Lower lobe of right lung (tissue), 2 donors: ENCODE measurements around the gene SHISAL2A. TPM values are rescaled to one million over a fixed set of nuclear protein-coding genes. Genes with fewer than 3 reads are reported as not detected.

Source experiments
- ATAC-seq, 2 donors: fragments of 200-7000 bp; cut with Tn5 transposase; one replicate each; pipeline ENCODE4 v1.9.1; 2020 to 2022; ENCODE audit warnings: mild to moderate bottlenecking in 2 of 2, moderate library complexity in 2 of 2
- DNase-seq: peaks from one replicate; pipeline ENCODE4 v3.0.0-alpha.2; 2020
- H3K27ac ChIP-seq: fragments of 200-600 bp; one replicate; pipeline ENCODE4 v1.8.0; 2022
- H3K27me3 ChIP-seq: fragments of 200-600 bp; one replicate; pipeline ENCODE4 v1.8.0; 2022; ENCODE audit warnings: low read depth
- H3K36me3 ChIP-seq: fragments of 200-600 bp; one replicate; pipeline ENCODE4 v1.8.0; 2022; ENCODE audit warnings: mild to moderate bottlenecking
- H3K4me1 ChIP-seq: fragments of 200-600 bp; one replicate; pipeline ENCODE4 v1.8.0; 2022
- H3K4me3 ChIP-seq: fragments of 200-600 bp; one replicate; pipeline ENCODE4 v1.8.0; 2022; ENCODE audit warnings: mild to moderate bottlenecking
- H3K9me3 ChIP-seq: fragments of 200-600 bp; one replicate; pipeline ENCODE4 v1.8.0; 2022
- intact Hi-C: fragments of 100-400 bp; cut with DNase I; formaldehyde crosslinking; loops from one replicate; pipeline ENCODE4 v1.11.0; 2022
- total RNA-seq: library from RNA; stranded (reverse); fragmentation: NEBNext Ultra II Directional; extraction: Animal tissue kit (Norgen Biotek cat#: 25700); gene quantifications from one replicate; pipeline ENCODE4 v1.2.1, GENCODE V29; 2021
- TF ChIP-seq, protein P1 (sequence below): fragments of 200-600 bp; IDR thresholded peaks from one replicate; pipeline ENCODE4 v1.8.0; 2022; ENCODE audit warnings: antibody characterized with exemption, mild to moderate bottlenecking
- donor health status: DM: no; HTN: yes; CAD: no; lungs with severe emphysema.

SHISAL2A gene
- total RNA-seq, 1 donor from 2014 or later: 1.6 TPM

DNA sequence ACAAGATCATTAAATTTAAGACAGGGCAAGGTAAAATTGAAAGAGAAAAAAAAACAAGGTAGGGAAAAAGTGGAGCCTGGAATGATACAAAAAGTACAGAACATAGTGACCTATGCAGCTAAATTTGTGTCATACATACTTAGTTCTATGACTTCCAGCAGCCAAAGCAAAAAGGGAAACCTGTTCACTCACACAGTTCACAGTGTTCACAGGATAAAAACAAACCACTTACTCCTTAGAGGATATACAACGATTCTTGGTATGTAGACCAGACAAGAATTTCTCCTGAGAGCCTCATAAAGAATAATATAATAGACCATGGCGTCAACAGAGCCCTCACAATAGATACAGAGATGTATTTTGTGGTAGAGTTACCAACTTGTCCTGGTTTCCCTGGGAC is 37.6 kb downstream of the SHISAL2A start:
- H3K4me3 ChIP-seq: no peak overlapping the region
- peak in 1 of 2 donors; percentile 18 for ATAC-seq
- no peaks in the 10 kb centered on the region for H3K4me1 ChIP-seq
- intact Hi-C loops: no loop called here
- H3K36me3 ChIP-seq: no peaks in the 10 kb centered on the region
- no peak for DNase-seq
- H3K27me3 ChIP-seq: no peaks in the 10 kb centered on the region
- no peak overlapping the region for H3K27ac ChIP-seq
- H3K9me3 ChIP-seq: no peaks in the 10 kb centered on the region
- TF ChIP-seq, protein P1, sequence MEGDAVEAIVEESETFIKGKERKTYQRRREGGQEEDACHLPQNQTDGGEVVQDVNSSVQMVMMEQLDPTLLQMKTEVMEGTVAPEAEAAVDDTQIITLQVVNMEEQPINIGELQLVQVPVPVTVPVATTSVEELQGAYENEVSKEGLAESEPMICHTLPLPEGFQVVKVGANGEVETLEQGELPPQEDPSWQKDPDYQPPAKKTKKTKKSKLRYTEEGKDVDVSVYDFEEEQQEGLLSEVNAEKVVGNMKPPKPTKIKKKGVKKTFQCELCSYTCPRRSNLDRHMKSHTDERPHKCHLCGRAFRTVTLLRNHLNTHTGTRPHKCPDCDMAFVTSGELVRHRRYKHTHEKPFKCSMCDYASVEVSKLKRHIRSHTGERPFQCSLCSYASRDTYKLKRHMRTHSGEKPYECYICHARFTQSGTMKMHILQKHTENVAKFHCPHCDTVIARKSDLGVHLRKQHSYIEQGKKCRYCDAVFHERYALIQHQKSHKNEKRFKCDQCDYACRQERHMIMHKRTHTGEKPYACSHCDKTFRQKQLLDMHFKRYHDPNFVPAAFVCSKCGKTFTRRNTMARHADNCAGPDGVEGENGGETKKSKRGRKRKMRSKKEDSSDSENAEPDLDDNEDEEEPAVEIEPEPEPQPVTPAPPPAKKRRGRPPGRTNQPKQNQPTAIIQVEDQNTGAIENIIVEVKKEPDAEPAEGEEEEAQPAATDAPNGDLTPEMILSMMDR: no peak

- Histone ChIP-seq H3K36me3 (no peaks in the 10 kb centered on the region), H3K9me3 (no peaks in the 10 kb centered on the region), H3K27me3 (no peaks in the 10 kb centered on the region), H3K4me1 (peaks cover 12% of the 10 kb centered on the region), H3K27ac (no peak overlapping the region), H3K4me3 (no peak overlapping the region)
- DNase-seq: no peak
- TF ChIP-seq, protein P1: no peak
- intact Hi-C loops: no loop called here
- ATAC-seq: no peak
Measured at GRCh38 chr1:52672946-52673345, 40.0 kb downstream of the SHISAL2A start.

- DNase-seq (no peak), ATAC-seq (no peak)
- Histone ChIP-seq H3K9me3 (no peaks in the 10 kb centered on the region), H3K27me3 (no peaks in the 10 kb centered on the region), H3K4me1 (peaks cover 12% of the 10 kb centered on the region), H3K36me3 (no peaks in the 10 kb centered on the region), H3K4me3 (no peak overlapping the region), H3K27ac (no peak overlapping the region)
- intact Hi-C loops: no loop called here
- TF ChIP-seq, protein P1: no peak
Measured at GRCh38 chr1:52673513-52673912, 40.5 kb downstream of the SHISAL2A start.

DNA sequence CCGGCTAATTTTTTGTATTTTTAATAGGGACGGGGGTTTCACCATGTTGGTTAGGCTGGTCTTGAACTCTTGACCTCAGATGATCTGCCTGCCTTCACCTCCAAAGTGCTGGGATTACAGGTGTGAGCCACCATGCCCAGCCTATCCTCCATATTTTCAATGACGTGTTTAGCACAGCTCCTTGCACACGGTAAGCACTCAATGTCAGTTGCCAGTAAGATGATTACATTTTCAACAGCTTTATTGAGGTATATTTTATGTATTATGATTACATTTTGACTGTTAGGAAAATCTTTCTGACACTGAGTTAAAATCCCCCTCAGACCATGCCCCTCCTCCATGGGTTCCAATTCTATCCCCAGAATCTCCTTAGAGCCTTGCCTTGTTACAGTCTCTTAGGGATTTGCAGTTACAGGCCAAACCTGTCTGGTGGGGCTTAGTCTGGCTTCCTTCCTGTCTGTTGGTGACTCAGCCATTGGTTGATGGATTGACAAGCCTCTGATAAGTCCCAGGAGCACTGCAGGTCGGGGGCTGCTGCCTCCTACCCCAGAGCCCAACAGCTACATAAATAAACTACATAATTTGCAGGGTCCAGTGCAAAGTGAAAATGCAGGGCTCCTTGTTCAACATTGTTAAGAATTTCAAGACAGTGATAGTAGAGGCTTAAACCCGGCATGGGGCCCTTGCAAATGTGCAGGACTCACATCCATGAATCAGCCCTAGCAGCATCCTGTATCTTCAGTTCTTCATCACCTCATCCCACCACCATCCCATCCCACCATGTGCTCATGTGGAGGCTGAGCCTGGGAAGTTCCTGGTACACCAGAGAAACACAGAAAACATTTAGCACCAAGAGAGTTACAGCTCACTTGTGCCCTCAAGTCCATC is 41.8 kb downstream of the SHISAL2A start:
- no peak for DNase-seq
- TF ChIP-seq, protein P1: no peak
- no peak for ATAC-seq
- Histone ChIP-seq H3K4me1 (peaks cover 12% of the 10 kb centered on the region), H3K36me3 (no peaks in the 10 kb centered on the region), H3K4me3 (no peak overlapping the region), H3K9me3 (no peaks in the 10 kb centered on the region), H3K27me3 (no peaks in the 10 kb centered on the region), H3K27ac (no peak overlapping the region)
- intact Hi-C loops: no loop called here

GRCh38 chr1:52676249-52676903 is 43.4 kb downstream of the SHISAL2A start:
- TF ChIP-seq, protein P1: no peak
- DNase-seq (peak; percentile 62), ATAC-seq (peak; percentile 60 to 77)
- Histone ChIP-seq H3K27ac (no peak overlapping the region), H3K27me3 (no peaks in the 10 kb centered on the region), H3K36me3 (no peaks in the 10 kb centered on the region), H3K4me1 (peaks cover 12% of the 10 kb centered on the region), H3K9me3 (no peaks in the 10 kb centered on the region), H3K4me3 (no peak overlapping the region)
- intact Hi-C loops: no loop called here
